Activated CD4-positive, alpha-beta T cell treated with anti-CD3 and anti-CD28 coated beads, Interleukin-2, amount 50 U/mL, for 16 hours (primary cell): Measurements from ENCODE around the gene MTOR.
"Not testable (repeated sequence)": the region's sequence is repeated elsewhere in the genome, so short reads cannot be mapped to it uniquely, and the experiment has no call there.

ENCODE experiments used
- DNase-seq: peaks from one replicate; pipeline ENCODE4 v3.0.0-alpha.2; 2020

Gene MTOR

GRCh38 chr1:11100149-11100493 is 162.2 kb downstream of the MTOR start:
- no peak for DNase-seq

GRCh38 chr1:11099310-11100148 is 162.8 kb downstream of the MTOR start, which contains the start of gene EXOSC10:
TSS of gene EXOSC10 (minus strand) at chr1:11099869. CDS start at chr1:11099831, 38 bp downstream.
- peak; percentile 96 for DNase-seq

GRCh38 chr1:11098931-11099309 is 163.4 kb downstream of the MTOR start:
- DNase-seq, result no peak

GRCh38 chr1:11083784-11084183 is 178.6 kb downstream of the MTOR start:
- not testable (repeated sequence) for DNase-seq

DNA sequence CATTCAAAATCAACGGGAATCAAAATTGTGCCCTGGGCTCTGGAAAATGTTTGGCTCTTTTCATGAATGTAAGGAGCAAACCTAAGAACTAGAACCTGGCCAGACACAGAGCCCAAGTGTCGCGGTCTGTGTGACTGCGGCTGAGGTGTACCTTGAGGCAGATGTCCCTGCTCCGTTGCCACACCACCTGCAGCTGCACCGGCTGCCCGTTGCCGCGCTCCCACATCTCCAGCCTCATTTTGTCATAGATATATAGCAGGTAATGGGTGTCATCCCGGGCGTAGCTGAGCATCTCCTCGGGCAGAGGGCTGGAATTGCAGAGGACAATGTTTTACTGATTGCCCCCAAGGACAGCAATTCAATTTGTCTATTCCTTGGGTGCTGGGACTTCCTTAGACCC is 181.4 kb downstream of the MTOR start:
- DNase-seq, result no peak

DNA sequence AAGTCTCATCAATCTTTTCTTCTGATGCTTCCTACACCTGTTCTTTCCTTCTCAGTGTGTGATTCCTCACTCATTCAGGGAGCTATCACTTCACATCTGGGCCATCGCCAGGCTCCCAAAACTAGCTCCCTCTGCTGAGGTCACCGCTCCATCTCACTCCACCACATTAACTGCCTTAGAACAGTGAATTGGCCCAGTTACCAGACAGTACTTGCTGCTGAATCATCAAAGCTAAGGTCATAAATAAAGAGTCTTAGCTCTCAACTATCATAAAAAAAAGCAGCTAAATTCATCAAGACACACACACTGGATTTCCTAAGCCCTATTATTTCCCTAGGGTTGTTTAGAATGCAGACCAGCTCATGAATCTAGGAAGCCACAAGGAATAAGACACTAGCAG is 183.7 kb downstream of the MTOR start:
- no peak for DNase-seq

DNA sequence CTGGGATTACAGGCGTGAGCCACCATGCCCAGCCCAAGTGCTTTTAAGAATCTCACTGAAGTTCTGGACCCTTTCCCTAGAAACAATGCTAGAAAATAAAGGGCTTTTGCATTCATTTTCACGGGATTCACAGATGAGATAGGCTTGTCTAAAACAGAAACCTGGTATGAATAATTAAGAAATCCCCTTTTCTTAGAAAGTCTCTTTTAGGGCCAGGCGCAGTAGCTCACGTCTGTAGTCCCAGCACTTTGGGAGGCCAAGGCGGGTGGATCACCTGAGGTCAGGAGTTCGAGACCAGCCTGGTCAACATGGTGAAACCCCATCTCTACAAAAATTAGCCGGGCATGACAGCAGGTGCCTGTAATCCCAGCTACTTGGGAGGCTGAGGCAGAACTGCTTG is 189.0 kb downstream of the MTOR start:
- not testable (repeated sequence) for DNase-seq

DNA sequence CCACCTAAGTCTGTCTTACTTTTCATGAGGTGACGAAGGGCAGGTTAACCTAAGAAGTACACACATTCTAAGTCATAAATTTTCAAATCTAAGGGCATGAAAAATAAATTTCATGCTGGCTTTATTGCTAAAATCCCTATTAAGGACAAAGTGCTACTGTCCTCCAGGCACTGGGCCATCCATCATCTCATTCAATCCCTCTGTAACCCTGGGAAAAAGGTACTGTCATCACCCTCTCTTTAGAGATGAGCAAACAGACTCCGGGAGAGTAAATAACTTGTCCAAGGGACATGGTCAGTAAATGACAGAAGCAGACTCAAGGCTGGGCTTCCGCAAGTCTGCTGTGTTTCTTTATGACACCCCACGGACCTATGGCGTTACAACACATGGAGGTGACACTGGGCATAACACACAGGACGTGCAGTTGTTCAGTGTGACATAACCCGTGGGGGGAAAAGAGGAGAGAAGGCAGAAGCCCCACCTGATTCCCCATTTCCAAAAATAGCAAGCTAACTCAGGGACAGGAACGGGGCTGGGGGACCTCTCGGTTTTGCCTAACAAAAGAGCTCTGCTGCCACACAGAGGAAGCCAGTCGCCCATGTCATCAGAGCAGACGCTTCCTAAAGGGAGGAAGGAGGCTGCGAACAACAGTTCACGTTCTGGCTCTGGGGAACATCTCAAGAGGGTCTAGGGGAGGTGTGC is 190.0 kb downstream of the MTOR start:
- DNase-seq, result no peak

DNA sequence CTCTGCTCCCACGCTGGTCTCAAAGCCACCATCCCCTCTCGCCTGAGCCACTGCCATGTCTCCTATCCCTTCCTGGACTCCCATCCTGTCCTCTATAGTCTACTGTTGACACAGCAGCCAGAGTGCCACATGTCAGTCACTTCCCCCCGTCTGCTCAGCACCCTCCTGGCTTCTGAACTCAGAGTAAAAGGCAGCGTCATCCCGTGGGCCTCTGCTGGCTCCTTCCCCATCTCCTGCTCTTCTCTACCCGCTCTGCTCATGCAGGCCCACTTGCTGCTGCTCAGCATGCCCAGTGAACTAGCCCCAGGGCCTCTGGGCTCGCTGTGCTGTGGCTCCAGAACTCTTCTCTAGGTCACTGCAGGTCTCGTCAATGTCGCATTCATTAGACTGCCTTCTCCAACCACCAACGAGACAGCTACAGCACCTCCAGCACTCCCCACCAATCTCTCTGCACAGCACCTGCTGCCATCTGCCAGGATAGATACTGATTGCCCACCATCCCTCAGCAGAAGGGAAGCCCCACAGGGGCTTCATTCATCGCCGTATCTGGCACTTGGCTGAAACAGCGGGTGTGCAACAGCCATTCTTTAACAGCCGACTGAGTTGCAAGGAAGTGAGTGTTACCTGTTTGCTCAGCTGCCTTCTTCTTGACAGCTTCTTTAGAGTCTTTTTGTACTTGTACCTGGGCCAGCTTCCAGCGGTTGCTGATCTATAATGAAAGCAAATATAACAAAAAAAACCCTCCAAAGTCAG is 190.7 kb downstream of the MTOR start:
- no peak for DNase-seq

GRCh38 chr1:11070876-11071275 is 191.5 kb downstream of the MTOR start:
- no peak for DNase-seq

- no peak for DNase-seq
Measured at GRCh38 chr1:11068600-11069473, 193.5 kb downstream of the MTOR start.

- no peak for DNase-seq
Measured at GRCh38 chr1:11067716-11068599, 194.4 kb downstream of the MTOR start.

- DNase-seq, result no peak
Measured at GRCh38 chr1:11065796-11066195, 196.6 kb downstream of the MTOR start.

DNA sequence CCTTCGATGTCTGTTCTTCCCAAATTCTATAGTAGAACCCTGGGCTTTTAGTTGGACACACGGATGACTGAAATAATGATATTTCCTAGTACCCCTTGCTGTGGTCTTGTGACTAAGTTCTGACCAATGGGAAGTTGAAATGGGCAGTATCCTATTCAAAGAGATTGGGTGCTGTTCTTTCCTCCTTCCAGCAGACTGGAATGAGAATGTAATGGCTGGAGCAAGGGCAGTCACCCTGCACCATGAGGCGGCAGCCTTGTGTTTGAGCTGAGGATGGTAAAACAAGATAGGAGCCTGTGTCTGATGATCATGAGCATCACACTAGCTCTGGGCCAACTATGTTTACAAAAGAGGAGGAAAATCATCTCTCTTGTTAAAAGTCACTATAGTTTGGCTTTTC is 197.4 kb downstream of the MTOR start:
- DNase-seq, result no peak

DNA sequence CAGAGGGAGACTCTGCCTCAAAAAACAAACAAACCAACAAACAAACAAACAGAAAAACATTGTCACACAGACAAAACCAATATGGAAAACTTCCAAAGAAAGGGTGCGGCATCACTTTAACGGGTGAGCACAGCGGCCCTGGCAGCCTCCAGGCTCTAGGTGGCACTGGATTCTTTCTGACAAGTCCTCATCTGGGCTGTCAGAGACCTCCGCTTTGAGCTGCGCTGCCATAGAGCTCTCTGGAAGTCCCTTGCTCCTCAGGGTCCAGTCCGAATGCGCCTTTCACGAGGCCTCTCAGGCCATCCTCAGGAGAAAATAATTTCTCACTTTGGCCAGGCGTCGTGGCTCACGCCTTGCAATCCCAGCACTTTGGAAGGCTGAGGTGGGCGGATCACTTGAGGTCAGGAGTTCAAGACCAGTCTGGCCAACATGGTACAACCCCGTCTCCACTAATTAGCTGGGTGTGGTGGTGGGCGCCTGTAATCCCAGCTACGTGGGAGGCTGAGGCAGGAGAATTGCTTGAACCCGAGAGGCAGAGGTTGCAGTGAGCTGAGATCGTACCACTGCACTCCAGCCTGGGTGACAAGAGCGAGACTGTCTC is 198.3 kb downstream of the MTOR start:
- DNase-seq, result not testable (repeated sequence)

- DNase-seq, result peak; percentile 90
Measured at GRCh38 chr1:11062965-11063401, 199.4 kb downstream of the MTOR start.

- no peak for DNase-seq
Measured at GRCh38 chr1:11061652-11062365, 200.5 kb downstream of the MTOR start.

GRCh38 chr1:11059968-11060830 is 202.2 kb downstream of the MTOR start, which contains the start of gene SRM:
TSS of gene SRM (minus strand) at chr1:11060018. CDS start at chr1:11059943, 75 bp downstream.
- DNase-seq, result peak; percentile 94
